Endothelial cell of umbilical vein (primary cell): ENCODE results near the gene RHOBTB1. TPM values are rescaled to one million over a fixed set of nuclear protein-coding genes. Genes with fewer than 3 reads are reported as not detected.

Source experiments
- BruUV-seq: library from RNA; stranded (reverse); fragments of 400-500 nt; replicated peaks from 2 replicates; lab custom pipeline; 2021; lab: Mats Ljungman, UMichigan
- CTCF ChIA-PET: fragments of 300-600, 350-600 bp; sonication (Branson Sonifier 250); formaldehyde crosslinking; loops from one replicate; lab custom pipeline; 2021; ENCODE audit warnings: antibody characterized with exemption, inconsistent platforms; lab: Charles Lee
- POLR2A ChIA-PET: fragments of 300-600, 350-600 bp; sonication (Branson Sonifier 250); formaldehyde crosslinking; loops from one replicate; lab custom pipeline; 2021; ENCODE audit warnings: antibody characterized with exemption, inconsistent platforms; lab: Charles Lee
- DNase-seq: peaks from one replicate; pipeline ENCODE4 v3.0.0-alpha.2; 2011; ENCODE audit warnings: low read depth, low spot score
- FAIRE-seq: peaks from 2 replicates; lab custom pipeline; 2011; peaks lifted over from hg19 to GRCh38; lab: Jason Lieb, UNC
- H2AFZ ChIP-seq: 2 replicates; pipeline ENCODE4 v1.6.0; 2012; ENCODE audit warnings: low read depth, low read length, control low read depth, inconsistent platforms
- H3K27ac ChIP-seq: 2 replicates; pipeline ENCODE4 v1.5.1; 2011; ENCODE audit warnings: low read depth, mild to moderate bottlenecking, control low read depth, low read length, moderate library complexity; ENCODE audit not compliant: insufficient read depth
- H3K27me3 ChIP-seq, 2 experiments: 2 replicates each; pipeline versions ENCODE4 v1.6.0 to v1.6.1; 2011; ENCODE audit warnings: low read length in 2 of 2, mixed read lengths in 1 of 2; ENCODE audit not compliant: control insufficient read depth in 2 of 2, insufficient read depth in 2 of 2
- H3K36me3 ChIP-seq, 2 experiments: 2 replicates in 1 of 2; 3 replicates in 1 of 2; pipeline ENCODE4 v1.5.1; 2011; ENCODE audit warnings: low read length in 2 of 2, mild to moderate bottlenecking in 1 of 2, moderate library complexity in 1 of 2; ENCODE audit not compliant: control insufficient read depth in 2 of 2, insufficient read depth in 2 of 2; ENCODE audit errors: extremely low read depth in 1 of 2
- H3K4me1 ChIP-seq: 3 replicates; pipeline ENCODE4 v1.5.1; 2011; ENCODE audit warnings: mild to moderate bottlenecking, low read length; ENCODE audit not compliant: control insufficient read depth, insufficient read depth; ENCODE audit errors: extremely low read depth
- H3K4me2 ChIP-seq: 2 replicates; pipeline ENCODE4 v1.6.1; 2011; ENCODE audit warnings: low read length, control low read depth, mixed read lengths; ENCODE audit not compliant: insufficient read depth
- H3K4me3 ChIP-seq, 3 experiments: fragments of 200-600 bp in 1 of 3; sonication (generic), shearing (Covaris generic) in 1 of 3; replicated peaks in 1 of 3; 2 replicates each; pipeline ENCODE4 v1.5.1; 2011 to 2016; ENCODE audit warnings: control low read depth in 3 of 3, low read length in 3 of 3, mild to moderate bottlenecking in 2 of 3, inconsistent platforms in 1 of 3, low read depth in 1 of 3, moderate library complexity in 1 of 3; ENCODE audit not compliant: insufficient read depth in 1 of 3
- H3K79me2 ChIP-seq: 2 replicates; pipeline ENCODE4 v1.6.0; 2012; ENCODE audit warnings: low read length, inconsistent platforms; ENCODE audit not compliant: control insufficient read depth, insufficient read depth
- H3K9ac ChIP-seq: replicated peaks from 2 replicates; pipeline ENCODE3; 2011; ENCODE audit warnings: low read length, control low read depth; ENCODE audit not compliant: insufficient read depth; ENCODE audit errors: extremely low read depth
- H3K9me1 ChIP-seq: replicated peaks from 3 replicates; pipeline ENCODE4 v1.6.0; 2011; ENCODE audit warnings: mild to moderate bottlenecking, low read length; ENCODE audit not compliant: control insufficient read depth, insufficient read depth; ENCODE audit errors: extremely low read depth
- H3K9me3 ChIP-seq: replicated peaks from 2 replicates; pipeline ENCODE4 v1.5.1; 2012; ENCODE audit warnings: low read length, inconsistent platforms; ENCODE audit not compliant: control insufficient read depth, insufficient read depth
- H4K20me1 ChIP-seq: replicated peaks from 2 replicates; pipeline ENCODE3; 2011; ENCODE audit warnings: mild to moderate bottlenecking, low read length; ENCODE audit not compliant: control insufficient read depth, insufficient read depth; ENCODE audit errors: extremely low read depth
- EZH2 ChIP-seq: IDR thresholded peaks from 2 replicates; pipeline ENCODE4 v1.6.1; 2012; ENCODE audit warnings: borderline replicate concordance, low read depth, mild to moderate bottlenecking, moderate library complexity, low read length, inconsistent platforms; ENCODE audit not compliant: severe bottlenecking
- FOS ChIP-seq: IDR thresholded peaks from 2 replicates; pipeline ENCODE4 v1.6.1; 2011; ENCODE audit warnings: mild to moderate bottlenecking, low read length, moderate library complexity, borderline replicate concordance; ENCODE audit not compliant: insufficient read depth
- GATA2 ChIP-seq: IDR thresholded peaks from 2 replicates; pipeline ENCODE4 v1.7.0; 2011; ENCODE audit warnings: low read depth, mild to moderate bottlenecking, moderate library complexity, mixed read lengths, low read length; ENCODE audit not compliant: insufficient read length, insufficient read depth
- MYC ChIP-seq: IDR thresholded peaks from one replicate; pipeline ENCODE4 v1.6.1; 2011; ENCODE audit warnings: mild to moderate bottlenecking, low read depth, low read length
- POLR2A ChIP-seq: IDR thresholded peaks from 2 replicates; pipeline ENCODE4 v1.6.1; 2012; ENCODE audit warnings: low read depth, mild to moderate bottlenecking, control low read depth, low read length
- POLR2AphosphoS5 ChIP-seq: IDR thresholded peaks from 2 replicates; pipeline ENCODE4 v1.6.1; 2012; ENCODE audit warnings: low read depth, mild to moderate bottlenecking, control low read depth, low read length, moderate library complexity; ENCODE audit not compliant: insufficient read depth
- dilution Hi-C: fragments of 300-500 bp; cut with MboI; formaldehyde crosslinking; loops from one replicate; pipeline ENCODE4 v1.15.0; 2019; ENCODE audit warnings: low sequenced_read_pairs; ENCODE audit not compliant: extremely low pct_ligation_motif_present
- intact Hi-C: fragments of 100-400 bp; cut with micrococcal nuclease; formaldehyde crosslinking; loops from one replicate; pipeline ENCODE4 v1.10.0; 2022
- polyA plus RNA-seq, 4 experiments: library from polyadenylated mRNA; depleted of rRNA in 3 of 4; stranded (reverse) in 3 of 4; unstranded in 1 of 4; fragments of >200 nt; gene quantifications; 2 replicates each; pipeline versions ENCODE4 v1.2.1 to v1.2.3, GENCODE V29; 2011 to 2012; ENCODE audit warnings: missing spikeins in 1 of 4
- total RNA-seq: library from RNA; stranded (reverse); gene quantifications from 2 replicates; pipeline ENCODE4 v1.2.3, GENCODE V29; 2021
- TF ChIP-seq, protein P1 (sequence below), 2 donors: IDR thresholded peaks; 1 replicate in 1 of 2; 2 replicates in 1 of 2; pipeline ENCODE4 v1.5.1; 2011; ENCODE audit warnings: low read length in 2 of 2, mild to moderate bottlenecking in 2 of 2, moderate library complexity in 2 of 2, control low read depth in 1 of 2, inconsistent platforms in 1 of 2, low read depth in 1 of 2; ENCODE audit not compliant: insufficient read depth in 1 of 2; ENCODE audit errors: extremely low read depth in 1 of 2
- TF ChIP-seq, protein P2 (sequence below): IDR thresholded peaks from 2 replicates; pipeline ENCODE4 v1.6.1; 2011; ENCODE audit not compliant: insufficient read depth, insufficient read length

RHOBTB1 gene
- total and polyA plus RNA-seq, 2 donors (not counting 3 experiments of a cell fraction or from before 2014, with no cell fraction given), result 21.2 to 31.0 TPM

DNA sequence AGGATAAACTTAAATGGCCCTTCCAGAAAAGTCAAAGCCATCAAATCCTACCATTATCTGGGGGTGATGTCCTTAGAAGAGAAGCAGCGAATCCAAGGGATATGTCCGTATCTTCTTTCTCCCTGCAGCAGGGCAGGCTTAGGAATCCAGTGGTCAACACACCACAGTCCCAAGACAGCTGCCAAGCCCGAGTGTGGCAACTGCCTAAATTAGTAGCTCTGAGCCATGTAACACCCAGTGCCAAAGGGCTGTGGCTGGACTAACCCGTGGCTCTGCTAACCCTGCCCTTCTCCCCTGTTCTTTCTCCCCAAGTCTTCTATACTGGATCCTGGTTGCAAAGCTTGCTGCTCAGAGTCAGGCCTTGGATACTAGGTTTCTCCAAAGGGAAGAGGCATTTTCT is 90.9 kb downstream of the RHOBTB1 start:
- no peaks in the 10 kb centered on the region for H4K20me1 ChIP-seq
- intact Hi-C loops, result no loop called here
- no peak for TF ChIP-seq POLR2AphosphoS5
- TF ChIP-seq MYC, result no peak
- TF ChIP-seq, protein P1, sequence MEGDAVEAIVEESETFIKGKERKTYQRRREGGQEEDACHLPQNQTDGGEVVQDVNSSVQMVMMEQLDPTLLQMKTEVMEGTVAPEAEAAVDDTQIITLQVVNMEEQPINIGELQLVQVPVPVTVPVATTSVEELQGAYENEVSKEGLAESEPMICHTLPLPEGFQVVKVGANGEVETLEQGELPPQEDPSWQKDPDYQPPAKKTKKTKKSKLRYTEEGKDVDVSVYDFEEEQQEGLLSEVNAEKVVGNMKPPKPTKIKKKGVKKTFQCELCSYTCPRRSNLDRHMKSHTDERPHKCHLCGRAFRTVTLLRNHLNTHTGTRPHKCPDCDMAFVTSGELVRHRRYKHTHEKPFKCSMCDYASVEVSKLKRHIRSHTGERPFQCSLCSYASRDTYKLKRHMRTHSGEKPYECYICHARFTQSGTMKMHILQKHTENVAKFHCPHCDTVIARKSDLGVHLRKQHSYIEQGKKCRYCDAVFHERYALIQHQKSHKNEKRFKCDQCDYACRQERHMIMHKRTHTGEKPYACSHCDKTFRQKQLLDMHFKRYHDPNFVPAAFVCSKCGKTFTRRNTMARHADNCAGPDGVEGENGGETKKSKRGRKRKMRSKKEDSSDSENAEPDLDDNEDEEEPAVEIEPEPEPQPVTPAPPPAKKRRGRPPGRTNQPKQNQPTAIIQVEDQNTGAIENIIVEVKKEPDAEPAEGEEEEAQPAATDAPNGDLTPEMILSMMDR (IDR thresholded peaks at IDR 0.05; ENCODE audit: extremely low read depth in 1 of 2, insufficient read depth in 1 of 2, low read depth in 1 of 2, low read length in 2 of 2), result no peak
- TF ChIP-seq POLR2A, result no peak
- TF ChIP-seq, protein P2, sequence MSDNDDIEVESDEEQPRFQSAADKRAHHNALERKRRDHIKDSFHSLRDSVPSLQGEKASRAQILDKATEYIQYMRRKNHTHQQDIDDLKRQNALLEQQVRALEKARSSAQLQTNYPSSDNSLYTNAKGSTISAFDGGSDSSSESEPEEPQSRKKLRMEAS, result no peak
- TF ChIP-seq FOS, result no peak
- TF ChIP-seq EZH2, result no peak
- TF ChIP-seq GATA2, result no peak
- H3K36me3 ChIP-seq, result no peaks in the 10 kb centered on the region
- no peak overlapping the region for H3K9ac ChIP-seq
- no peak overlapping the region for H3K4me2 ChIP-seq
- no peak for DNase-seq
- no peaks in the 10 kb centered on the region for H3K9me1 ChIP-seq
- no TSS peak for BruUV-seq
- H3K9me3 ChIP-seq, result no peaks in the 10 kb centered on the region
- ChIA-PET CTCF (no interaction called here), POLR2A (no interaction called here)
- no peak overlapping the region for H3K4me3 ChIP-seq
- H2AFZ ChIP-seq, result no peak overlapping the region
- FAIRE-seq, result no peak
- H3K27ac ChIP-seq, result no peak overlapping the region
- dilution Hi-C loops, result no loop called here
- no peaks in the 10 kb centered on the region for H3K79me2 ChIP-seq
- H3K4me1 ChIP-seq, result no peaks in the 10 kb centered on the region
- no peaks in the 10 kb centered on the region for H3K27me3 ChIP-seq
